AG09319 (cell line): Measurements from ENCODE around the gene FGD6.

Source experiments
- DNase-seq: peaks from one replicate; pipeline ENCODE4 v3.0.0-alpha.2; 2010; ENCODE audit warnings: low read depth; ENCODE audit errors: extremely low read depth
- TF ChIP-seq, protein P1 (sequence below): IDR thresholded peaks from 2 replicates; pipeline ENCODE4 v1.5.1; 2011; ENCODE audit warnings: low read depth, mild to moderate bottlenecking, inconsistent platforms, low read length, moderate library complexity

FGD6 gene

DNA sequence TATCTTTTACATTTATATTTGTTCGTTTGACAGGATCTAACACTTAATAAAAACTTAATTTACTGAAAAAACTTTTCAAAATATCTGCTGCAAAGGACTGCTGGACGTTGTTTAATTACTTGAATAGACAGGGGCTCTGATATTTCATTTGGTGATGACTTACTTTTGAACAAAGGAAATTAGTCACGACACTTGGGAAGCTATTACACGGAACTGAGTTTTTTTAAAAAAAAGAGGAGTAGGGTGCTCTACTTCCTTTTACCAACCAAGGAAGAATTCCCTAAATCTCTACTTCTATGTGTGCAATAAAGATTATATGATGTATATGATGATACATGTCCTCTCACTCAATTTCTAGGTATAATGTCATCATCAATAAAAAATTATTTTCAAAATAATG lies 4.7 kb downstream of the FGD6 start:
- no peak for DNase-seq

DNA sequence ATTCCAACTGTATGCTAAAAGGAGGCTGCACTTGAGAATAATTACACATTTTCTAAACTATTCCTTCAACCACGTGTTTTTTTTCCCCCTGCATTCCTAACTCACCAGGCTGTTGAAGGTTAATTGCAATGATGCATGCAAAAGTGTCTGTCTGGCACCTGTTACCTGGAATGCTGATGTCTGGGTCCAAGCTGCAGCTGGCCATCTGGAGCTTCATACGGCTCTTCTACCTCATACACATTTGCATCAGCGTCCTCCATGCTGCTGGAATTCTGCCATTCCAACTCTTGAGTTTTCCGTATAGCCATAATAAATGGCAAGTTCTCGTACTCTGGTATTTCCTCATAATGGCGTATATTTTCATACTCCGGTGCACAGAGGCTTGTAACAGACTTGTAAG lies 8.6 kb downstream of the FGD6 start:
- DNase-seq, result no peak
- TF ChIP-seq, protein P1, sequence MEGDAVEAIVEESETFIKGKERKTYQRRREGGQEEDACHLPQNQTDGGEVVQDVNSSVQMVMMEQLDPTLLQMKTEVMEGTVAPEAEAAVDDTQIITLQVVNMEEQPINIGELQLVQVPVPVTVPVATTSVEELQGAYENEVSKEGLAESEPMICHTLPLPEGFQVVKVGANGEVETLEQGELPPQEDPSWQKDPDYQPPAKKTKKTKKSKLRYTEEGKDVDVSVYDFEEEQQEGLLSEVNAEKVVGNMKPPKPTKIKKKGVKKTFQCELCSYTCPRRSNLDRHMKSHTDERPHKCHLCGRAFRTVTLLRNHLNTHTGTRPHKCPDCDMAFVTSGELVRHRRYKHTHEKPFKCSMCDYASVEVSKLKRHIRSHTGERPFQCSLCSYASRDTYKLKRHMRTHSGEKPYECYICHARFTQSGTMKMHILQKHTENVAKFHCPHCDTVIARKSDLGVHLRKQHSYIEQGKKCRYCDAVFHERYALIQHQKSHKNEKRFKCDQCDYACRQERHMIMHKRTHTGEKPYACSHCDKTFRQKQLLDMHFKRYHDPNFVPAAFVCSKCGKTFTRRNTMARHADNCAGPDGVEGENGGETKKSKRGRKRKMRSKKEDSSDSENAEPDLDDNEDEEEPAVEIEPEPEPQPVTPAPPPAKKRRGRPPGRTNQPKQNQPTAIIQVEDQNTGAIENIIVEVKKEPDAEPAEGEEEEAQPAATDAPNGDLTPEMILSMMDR, result no peak

More for the DNA sequence above, 4.7 kb downstream of the FGD6 start:
- TF ChIP-seq, protein P1, result no peak

DNA sequence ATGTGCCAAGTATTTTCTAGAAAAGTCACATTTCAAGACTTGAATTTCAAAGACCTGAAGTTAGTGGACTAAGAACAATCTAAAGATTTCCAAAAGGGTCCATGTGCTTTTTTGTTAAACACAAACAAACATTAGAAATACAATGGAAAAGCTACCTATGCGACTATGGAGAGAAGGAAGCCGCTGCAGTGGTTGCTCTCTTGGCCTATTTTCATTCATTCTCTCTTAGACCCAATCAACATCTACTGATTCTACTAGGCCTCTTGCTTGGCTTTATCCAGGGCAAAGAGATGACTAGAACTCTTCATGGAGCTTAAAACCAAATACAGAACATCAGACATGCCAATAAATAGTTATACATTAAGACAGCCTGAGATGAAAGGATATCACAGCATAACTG lies 9.9 kb downstream of the FGD6 start:
- TF ChIP-seq, protein P1, result no peak
- no peak for DNase-seq

DNA sequence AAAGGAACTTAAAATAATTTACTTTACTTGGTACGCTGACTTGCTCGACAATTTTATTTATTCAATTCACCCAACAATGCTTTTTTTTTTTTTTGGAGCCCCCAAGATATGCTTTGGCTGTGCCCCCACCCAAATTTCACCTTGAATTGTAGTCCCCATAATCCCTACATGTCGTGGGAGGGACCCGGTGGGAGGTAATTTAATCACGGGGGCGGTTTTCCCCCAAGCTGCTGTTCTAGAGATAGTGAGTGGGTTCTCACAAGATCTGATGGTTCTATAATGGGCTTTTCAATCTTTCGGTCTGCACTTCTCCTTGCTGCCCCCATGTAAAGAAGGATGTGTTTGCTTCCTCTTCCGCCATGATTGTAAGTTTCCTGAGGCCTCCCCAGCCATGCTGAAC lies 10.4 kb downstream of the FGD6 start:
- TF ChIP-seq, protein P1, result no peak
- DNase-seq, result no peak

DNA sequence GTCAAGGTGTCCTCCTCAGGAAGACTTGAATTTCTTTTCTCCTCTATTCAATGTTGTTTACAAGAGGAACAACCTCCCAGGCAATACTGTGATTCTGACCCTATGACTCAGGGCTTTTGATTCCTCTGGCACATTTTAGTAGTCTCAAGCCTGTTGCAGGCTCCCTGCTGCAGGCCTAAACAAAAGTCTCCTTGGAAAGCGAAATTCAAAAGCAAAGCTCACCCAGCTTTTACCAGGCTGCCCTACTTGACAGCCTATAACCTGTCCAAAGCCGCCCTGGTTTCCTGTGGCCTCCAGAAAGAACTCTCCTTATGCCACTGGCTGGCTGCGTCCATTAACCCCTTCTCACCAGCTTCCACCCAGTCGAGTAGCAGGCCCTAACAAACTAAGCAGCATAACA lies 11.6 kb downstream of the FGD6 start:
- no peak for DNase-seq
- TF ChIP-seq, protein P1, result no peak

DNA sequence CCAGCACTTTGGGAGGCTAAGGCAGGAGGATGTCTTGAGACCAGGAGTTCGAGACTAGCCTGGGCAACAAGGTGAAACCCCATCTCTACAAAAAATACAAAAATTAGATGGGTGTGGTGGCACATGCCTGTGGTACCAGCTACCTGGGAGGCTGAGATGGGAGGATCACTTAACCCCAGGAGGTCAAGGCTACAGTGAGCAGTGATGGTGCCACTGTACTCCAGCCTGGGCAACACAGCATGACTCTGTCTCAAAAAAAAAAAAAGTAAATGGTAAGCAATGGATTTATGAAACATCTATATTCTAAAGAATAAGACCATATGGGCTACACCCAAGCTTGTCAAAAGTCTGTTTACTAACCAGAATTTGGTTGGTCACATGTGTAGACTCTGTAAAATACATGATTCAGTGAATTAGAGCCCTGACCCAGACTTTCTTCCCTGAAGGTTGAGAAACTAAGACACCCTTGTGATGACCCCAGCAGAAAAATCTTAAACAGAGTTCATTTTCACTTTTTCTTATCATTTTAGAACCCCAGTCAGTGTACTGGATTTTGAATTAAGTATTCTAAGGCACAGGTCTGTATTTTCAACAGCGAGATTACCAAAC lies 12.1 kb downstream of the FGD6 start:
- no peak for DNase-seq
- TF ChIP-seq, protein P1, result no peak

DNA sequence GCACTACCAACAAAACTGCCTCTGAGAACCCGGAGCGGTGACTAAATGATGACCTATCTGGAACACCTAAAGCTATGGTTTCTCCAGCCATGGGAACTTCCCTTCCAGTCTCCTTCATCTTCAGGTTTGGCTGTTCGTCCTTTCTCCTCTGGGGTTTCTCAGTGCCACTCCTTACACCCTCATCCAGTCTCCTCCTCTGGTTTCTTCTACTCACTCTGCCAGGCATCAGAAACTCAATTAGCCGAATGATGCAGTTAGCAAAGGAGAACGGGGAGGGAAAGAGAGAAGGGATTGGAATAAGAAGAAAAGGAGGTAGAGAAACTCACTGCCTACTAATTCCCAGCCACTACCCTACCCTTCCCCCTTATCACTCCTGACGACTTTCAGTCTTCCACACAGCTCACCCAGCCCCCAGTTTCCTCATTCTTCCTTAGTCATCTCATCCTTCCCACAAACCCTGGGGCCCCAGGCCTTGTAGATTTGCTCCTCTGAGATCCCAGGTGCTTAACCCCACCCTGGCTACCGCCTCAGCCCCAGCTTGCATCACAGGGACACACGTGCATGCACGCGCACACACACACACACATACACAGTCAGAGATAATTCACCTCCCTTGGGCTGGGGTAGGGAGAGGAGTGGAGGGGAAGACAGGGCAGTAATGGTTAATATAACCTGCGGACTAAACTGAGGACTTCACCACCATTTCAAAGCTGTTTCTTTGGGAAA lies 13.0 kb downstream of the FGD6 start:
- DNase-seq, result no peak
- TF ChIP-seq, protein P1, result no peak
